Brain pericyte (primary cell): ENCODE data around the gene SRA1.

ENCODE experiments used
- DNase-seq: peaks from one replicate; pipeline ENCODE4 v3.0.0-alpha.2; 2012; ENCODE audit warnings: low read depth, low spot score

SRA1 gene

GRCh38 chr5:140550147-140551079 is 6.9 kb downstream of the SRA1 start:
- no peak for DNase-seq

- DNase-seq = no peak
These were observed 7.8 kb downstream of the SRA1 start for GRCh38 chr5:140549237-140550144.

- no peak for DNase-seq
These were observed 8.5 kb downstream of the SRA1 start for GRCh38 chr5:140548791-140549190.

GRCh38 chr5:140548300-140548688 is 9.0 kb downstream of the SRA1 start:
- no peak for DNase-seq

GRCh38 chr5:140547508-140548299 is 9.6 kb downstream of the SRA1 start, which contains the start of gene EIF4EBP3:
Gene EIF4EBP3 (plus strand): TSS chr5:140547662. CDS start chr5:140547738, 76 bp downstream.
- DNase-seq = peak; percentile 90

- no peak for DNase-seq
These were observed 10.3 kb downstream of the SRA1 start for GRCh38 chr5:140546851-140547507.

GRCh38 chr5:140545606-140546005 is 11.7 kb downstream of the SRA1 start:
- DNase-seq = no peak

- DNase-seq = no peak
These were observed 12.3 kb downstream of the SRA1 start for GRCh38 chr5:140544986-140545385.

- no peak for DNase-seq
These were observed 14.3 kb downstream of the SRA1 start for GRCh38 chr5:140542972-140543371.

- DNase-seq = no peak
These were observed 17.0 kb downstream of the SRA1 start for GRCh38 chr5:140540227-140540626.

GRCh38 chr5:140524003-140524402 is 33.3 kb downstream of the SRA1 start:
- DNase-seq = no peak

- no peak for DNase-seq
These were observed 44.1 kb downstream of the SRA1 start for GRCh38 chr5:140513124-140513523.

- DNase-seq = no peak
These were observed 47.4 kb downstream of the SRA1 start for GRCh38 chr5:140509898-140510297.

- DNase-seq = no peak
These were observed 54.4 kb downstream of the SRA1 start for GRCh38 chr5:140502834-140503233.
